ENCODE data around the gene CLIC1. TPM values are rescaled to one million over a fixed set of nuclear protein-coding genes. Genes with fewer than 3 reads are reported as not detected.

The CLIC1 gene
- total RNA-seq, 2 experiments from 2014 or later: 314 to 413 TPM

DNA sequence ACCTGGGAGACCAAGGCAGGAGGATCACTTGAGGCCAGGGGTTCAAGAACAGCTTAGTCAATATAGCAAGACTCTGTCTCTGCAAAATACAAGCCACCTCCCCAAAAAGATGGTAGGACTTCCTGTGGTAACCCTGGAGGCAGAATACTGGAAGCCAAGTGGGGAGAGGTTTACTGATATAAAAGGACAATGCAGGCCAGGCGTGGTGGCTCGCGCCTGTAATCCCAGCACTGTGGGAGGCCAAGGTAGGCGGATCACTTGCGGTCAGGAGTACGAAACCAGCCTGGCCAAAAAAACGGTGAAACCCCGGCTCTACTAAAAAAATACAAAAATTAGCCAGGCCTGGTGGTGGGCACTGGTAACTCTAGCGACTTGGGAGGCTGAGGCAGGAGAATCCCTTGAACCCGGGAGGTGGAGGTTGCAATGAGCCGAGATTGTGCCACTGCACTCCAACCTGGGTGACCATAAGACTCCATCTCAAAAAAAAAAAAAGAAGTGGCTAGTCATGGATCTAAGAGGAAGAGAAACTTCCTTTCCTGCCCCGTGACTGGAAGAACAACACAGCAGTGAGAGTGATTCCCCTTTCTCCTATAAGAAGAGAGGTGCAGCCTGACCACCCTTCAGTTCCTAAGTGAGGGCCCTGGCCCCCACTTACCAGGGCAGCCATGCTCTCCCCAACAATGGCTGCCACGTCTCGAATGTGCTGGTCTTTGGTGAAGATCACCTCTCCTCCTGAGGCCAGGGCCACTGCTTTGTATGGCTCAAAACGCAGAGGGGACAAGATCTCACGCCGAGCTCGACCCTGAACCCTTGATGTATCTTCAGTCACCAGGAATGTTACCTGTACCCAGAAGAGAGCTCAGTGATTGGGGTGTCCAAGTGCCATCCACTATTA lies 32.3 kb upstream of the CLIC1 start:
- H3K79me2 ChIP-seq (ENCODE audit: insufficient read depth, low read depth, low read length): no peaks in the 10 kb centered on the region
- DNase-seq (ENCODE audit: low spot score): no peak
- BruUV-seq (replicated peaks): no TSS peak
- no peak overlapping the region for H3K4me2 ChIP-seq (ENCODE audit: low read length)
- no peak overlapping the region for H2AFZ ChIP-seq (ENCODE audit: low read length)
- TF ChIP-seq EZH2phosphoT487 (IDR thresholded peaks at IDR 0.05; ENCODE audit: borderline replicate concordance, low read depth, low read length): no peak
- TF ChIP-seq, protein P1, sequence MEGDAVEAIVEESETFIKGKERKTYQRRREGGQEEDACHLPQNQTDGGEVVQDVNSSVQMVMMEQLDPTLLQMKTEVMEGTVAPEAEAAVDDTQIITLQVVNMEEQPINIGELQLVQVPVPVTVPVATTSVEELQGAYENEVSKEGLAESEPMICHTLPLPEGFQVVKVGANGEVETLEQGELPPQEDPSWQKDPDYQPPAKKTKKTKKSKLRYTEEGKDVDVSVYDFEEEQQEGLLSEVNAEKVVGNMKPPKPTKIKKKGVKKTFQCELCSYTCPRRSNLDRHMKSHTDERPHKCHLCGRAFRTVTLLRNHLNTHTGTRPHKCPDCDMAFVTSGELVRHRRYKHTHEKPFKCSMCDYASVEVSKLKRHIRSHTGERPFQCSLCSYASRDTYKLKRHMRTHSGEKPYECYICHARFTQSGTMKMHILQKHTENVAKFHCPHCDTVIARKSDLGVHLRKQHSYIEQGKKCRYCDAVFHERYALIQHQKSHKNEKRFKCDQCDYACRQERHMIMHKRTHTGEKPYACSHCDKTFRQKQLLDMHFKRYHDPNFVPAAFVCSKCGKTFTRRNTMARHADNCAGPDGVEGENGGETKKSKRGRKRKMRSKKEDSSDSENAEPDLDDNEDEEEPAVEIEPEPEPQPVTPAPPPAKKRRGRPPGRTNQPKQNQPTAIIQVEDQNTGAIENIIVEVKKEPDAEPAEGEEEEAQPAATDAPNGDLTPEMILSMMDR (conservative IDR thresholded peaks at IDR 0.05; ENCODE audit: low read length): no peak
- peaks cover 24% of the 10 kb centered on the region for H3K36me3 ChIP-seq (ENCODE audit: insufficient read depth, low read length)
- no peaks in the 10 kb centered on the region for H4K20me1 ChIP-seq (ENCODE audit: insufficient read depth, low read length)
- intact Hi-C loops (cut with micrococcal nuclease; ENCODE audit: unreplicated experiment): loop anchor here (1.0 kb wide), 2 partner anchors 39 to 88 kb away; partner anchors contain the start of gene DDAH2
- no peaks in the 10 kb centered on the region for H3K4me1 ChIP-seq (ENCODE audit: insufficient read depth, low read length, poor library complexity, severe bottlenecking)
- ChIA-PET CTCF (ENCODE audit: unreplicated experiment) (no interaction called here), POLR2A (no interaction called here)
- H3K4me3 ChIP-seq (ENCODE audit: low read depth, low read length, poor library complexity, severe bottlenecking): no peak overlapping the region
- H3K27ac ChIP-seq (ENCODE audit: low read depth, low read length, poor library complexity, severe bottlenecking): no peak overlapping the region
- no peaks in the 10 kb centered on the region for H3K9me2 ChIP-seq (ENCODE audit: insufficient read depth, low read length)
- H3K9me3 ChIP-seq (ENCODE audit: low read length): no peaks in the 10 kb centered on the region

DNA sequence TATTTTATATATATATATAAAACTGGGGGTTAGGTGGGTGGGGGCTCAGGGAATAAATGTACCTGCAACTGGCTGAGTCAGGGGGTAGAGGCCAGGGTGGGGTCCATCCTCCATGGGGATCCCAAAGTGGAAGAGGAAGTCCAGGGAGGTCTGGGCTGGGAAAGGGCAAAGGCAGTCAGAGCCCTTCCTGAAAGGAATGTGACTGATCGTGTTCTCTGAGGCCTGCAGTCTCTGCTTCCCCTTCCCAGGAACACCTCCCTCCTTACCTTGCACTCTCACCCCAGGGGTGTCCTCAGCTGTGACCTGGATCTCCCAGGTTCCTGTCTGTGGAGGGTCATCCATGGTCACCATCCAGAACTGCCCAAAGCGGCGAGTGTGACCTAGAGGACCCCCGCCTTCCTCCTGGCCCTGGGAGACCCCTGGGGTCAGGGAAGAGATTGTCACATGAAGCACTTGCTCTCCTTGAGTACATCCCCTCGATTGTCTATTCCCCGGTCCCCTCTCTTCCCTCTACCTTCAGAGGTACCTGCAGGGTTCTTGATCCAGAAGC lies 30.8 kb upstream of the CLIC1 start:
- ChIA-PET CTCF (ENCODE audit: unreplicated experiment) (no interaction called here), POLR2A (no interaction called here)
- no TSS peak for BruUV-seq (replicated peaks)
- Histone ChIP-seq H3K9me3 (ENCODE audit: low read length) (no peaks in the 10 kb centered on the region), H3K9me2 (ENCODE audit: insufficient read depth, low read length) (no peaks in the 10 kb centered on the region), H3K27ac (ENCODE audit: low read depth, low read length, poor library complexity, severe bottlenecking) (no peak overlapping the region), H3K4me3 (ENCODE audit: low read depth, low read length, poor library complexity, severe bottlenecking) (no peak overlapping the region), H3K36me3 (ENCODE audit: insufficient read depth, low read length) (peaks cover 38% of the 10 kb centered on the region), H3K79me2 (ENCODE audit: insufficient read depth, low read depth, low read length) (no peaks in the 10 kb centered on the region), H2AFZ (ENCODE audit: low read length) (no peak overlapping the region), H4K20me1 (ENCODE audit: insufficient read depth, low read length) (no peaks in the 10 kb centered on the region), H3K4me1 (ENCODE audit: insufficient read depth, low read length, poor library complexity, severe bottlenecking) (no peaks in the 10 kb centered on the region), H3K4me2 (ENCODE audit: low read length) (no peak overlapping the region)
- no peak for TF ChIP-seq EZH2phosphoT487 (IDR thresholded peaks at IDR 0.05; ENCODE audit: borderline replicate concordance, low read depth, low read length)
- TF ChIP-seq, protein P1 (conservative IDR thresholded peaks at IDR 0.05; ENCODE audit: low read length): no peak
- no peak for DNase-seq (ENCODE audit: low spot score)
- intact Hi-C loops (cut with micrococcal nuclease; ENCODE audit: unreplicated experiment): no loop called here

Data from OCI-LY7 (cell line).